ENCODE data around the gene DNAH14.
"Not testable (repeated sequence)": the region's sequence is repeated elsewhere in the genome, so short reads cannot be mapped to it uniquely, and the experiment has no call there.

DNAH14 gene

DNA sequence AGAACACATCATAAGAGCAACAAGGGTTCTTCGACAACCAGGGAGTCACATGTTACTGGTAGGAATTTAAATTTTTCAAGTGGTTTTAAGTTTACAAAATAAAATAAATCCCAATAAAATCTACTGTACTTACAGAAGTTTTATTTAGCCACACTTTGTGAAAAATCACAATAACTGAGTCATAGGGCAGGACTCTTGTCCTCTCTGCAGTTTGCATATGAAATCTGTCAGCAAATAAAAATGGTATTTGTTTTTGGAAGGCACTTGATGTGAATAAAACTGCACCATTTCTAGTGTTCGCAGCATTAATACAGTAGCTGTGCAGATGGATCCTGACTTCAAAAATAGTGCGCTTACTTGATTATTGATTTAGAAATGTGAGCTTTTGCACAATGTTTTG is 348.0 kb downstream of the DNAH14 start:
- no peak for DNase-seq

- no peak for DNase-seq
Observed at GRCh38 chr1:225280563-225280962, 351.1 kb downstream of the DNAH14 start.

DNA sequence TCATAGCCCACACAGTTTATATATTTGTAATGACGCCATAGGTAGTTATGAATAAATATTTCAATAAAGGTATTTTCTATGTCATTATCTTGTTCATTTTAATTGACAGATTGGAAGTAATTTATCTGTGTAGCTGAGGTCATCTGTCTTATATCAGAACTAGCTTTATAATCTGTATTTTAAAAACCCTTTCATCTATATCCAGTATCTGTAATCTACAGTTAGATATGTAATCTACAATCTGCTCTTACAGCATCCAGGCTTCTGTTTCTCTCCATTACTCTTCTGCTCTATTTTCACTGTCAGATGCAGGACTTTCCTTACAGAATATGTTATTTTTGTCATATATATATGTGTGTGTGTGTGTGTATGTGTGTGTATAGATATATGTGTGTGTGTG is 360.8 kb downstream of the DNAH14 start:
- DNase-seq = no peak

GRCh38 chr1:225299624-225300023 is 370.1 kb downstream of the DNAH14 start:
- no peak for DNase-seq

GRCh38 chr1:225300381-225300780 is 370.9 kb downstream of the DNAH14 start:
- DNase-seq = no peak

GRCh38 chr1:225304996-225305395 is 375.5 kb downstream of the DNAH14 start:
- no peak for DNase-seq

DNA sequence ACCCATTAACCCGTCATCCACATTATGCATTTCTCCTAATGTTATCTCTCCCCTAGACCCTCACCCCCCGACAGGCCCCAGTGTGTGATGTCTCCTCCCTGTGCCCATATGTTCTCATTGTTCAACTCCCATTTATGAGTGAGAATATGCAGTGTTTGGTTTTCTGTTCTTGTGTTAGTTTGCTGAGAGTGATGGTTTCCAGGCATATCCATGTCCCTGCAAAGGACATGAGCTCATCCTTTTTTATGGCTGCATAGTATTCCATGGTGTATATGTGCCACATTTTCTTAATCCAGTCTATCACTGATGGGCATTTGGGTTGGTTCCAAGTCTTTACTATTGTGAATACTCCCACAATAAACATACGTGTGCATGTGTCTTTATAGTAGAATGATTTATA is 381.1 kb downstream of the DNAH14 start:
- DNase-seq = not testable (repeated sequence)

GRCh38 chr1:225318706-225319575 is 389.5 kb downstream of the DNAH14 start:
- DNase-seq = peak; percentile 34

DNA sequence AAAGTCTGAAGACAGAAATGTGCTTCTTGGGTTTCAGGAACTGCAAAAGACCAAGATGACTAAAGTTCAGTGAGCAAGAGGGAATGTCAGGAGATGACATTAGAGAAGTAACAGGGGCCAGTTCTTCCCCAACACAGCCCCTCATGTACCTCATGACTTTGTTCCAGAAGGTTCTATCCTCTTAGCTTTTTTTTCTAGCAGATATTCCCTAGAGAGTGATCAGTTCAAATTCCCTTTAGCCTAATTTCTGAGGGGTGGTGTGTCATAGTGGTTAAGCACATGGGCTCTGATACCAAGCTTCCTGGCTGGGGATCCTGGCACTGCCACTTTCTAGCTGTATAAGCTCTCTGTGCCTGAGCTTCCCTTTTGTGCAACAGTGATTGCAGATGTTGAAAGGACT is 390.4 kb downstream of the DNAH14 start:
- DNase-seq = no peak

GRCh38 chr1:225321784-225322183 is 392.3 kb downstream of the DNAH14 start:
- DNase-seq = no peak

- no peak for DNase-seq
Observed at GRCh38 chr1:225329041-225329440, 399.6 kb downstream of the DNAH14 start.

DNA sequence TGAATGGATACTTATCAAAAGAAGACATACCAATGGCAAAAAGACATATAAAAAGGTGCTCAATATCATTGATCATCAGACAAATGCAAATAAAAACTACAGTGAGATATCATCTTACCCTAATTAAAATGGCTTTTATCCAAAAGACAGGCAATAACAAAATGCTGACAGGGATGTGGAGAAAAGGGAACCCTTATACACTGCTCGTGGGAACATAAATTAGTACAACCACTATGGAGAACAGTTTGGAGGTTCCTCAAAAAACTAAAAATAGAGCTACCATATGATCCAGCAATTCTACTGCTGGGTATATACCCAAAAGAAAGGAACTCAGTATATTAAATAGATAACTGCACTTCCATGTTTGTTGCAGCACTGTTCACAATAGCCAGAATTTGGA is 400.5 kb downstream of the DNAH14 start:
- not testable (repeated sequence) for DNase-seq

- no peak for DNase-seq
Observed at GRCh38 chr1:225332686-225333085, 403.2 kb downstream of the DNAH14 start.

DNA sequence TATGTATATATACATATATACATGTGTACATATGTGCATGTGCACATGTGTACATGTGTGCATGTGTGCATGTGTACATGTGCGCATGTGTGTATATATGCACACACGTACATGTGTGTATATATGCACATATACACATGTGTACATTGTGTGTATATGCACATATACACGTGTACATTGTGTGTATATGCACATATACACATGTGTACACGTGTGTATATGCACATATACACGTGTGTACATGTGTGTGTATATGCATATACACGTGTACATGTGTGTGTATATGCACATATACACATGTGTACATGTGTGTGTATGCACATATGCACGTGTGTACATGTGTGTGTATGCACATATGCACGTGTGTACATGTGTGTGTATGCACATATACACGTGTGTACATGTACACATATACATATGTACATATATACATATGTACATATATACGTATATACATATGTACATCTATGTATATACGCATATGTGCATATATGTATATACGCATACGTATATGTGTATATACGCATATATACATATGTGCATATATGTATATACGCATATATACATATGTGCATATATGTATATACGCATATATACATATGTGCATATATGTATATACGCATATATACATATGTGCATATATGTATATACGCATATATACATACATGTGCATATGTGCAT is 405.8 kb downstream of the DNAH14 start:
- DNase-seq = not testable (repeated sequence)

- no peak for DNase-seq
Observed at GRCh38 chr1:225338545-225338944, 409.1 kb downstream of the DNAH14 start.

GRCh38 chr1:225341642-225342041 is 412.2 kb downstream of the DNAH14 start:
- no peak for DNase-seq

GRCh38 chr1:225342695-225343094 is 413.2 kb downstream of the DNAH14 start:
- DNase-seq = no peak

DNA sequence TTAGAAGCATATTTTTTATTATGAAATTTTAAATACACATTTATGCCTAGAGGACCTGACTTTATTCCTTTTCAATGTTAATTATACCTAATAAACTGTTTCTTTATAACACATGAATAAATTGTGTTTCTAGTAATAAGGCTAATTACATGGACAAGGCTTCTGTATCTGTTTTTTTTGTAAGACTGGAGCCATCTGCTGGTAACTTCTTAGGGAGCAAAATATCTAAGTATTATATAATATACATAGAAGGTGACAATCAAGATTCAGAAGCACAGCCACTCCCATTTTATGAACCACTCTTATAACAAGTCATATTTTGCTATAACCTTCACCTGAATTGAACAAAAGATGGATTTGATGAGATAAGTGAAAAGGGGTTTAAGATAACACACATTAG is 414.1 kb downstream of the DNAH14 start:
- DNase-seq = no peak

DNA sequence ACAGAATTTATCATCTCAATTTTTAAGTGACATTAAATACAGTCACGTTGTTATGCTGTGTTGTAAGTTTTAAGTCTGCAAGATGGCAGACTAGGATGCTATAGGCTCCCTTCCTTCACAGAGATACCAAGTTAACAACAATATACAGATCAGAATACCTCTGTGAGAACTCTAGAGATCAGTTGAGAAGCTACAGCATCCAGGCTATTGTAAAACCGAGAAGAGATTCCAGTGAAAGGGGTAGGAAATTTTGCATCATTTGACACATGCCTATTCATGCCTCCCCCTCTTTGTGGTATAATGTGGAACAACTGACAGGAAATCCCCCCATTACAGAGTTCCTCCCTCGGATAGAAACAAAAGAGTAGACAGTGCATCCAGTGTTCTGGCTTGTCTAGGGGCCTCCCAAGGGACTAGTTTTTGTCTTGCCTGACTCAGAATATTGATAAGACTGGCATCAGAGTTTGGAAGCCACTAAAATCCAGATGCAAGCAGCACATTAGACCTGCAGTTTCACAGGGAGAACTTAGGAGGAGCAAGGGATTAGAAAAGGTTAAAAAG is 417.7 kb downstream of the DNAH14 start:
- DNase-seq = no peak

GRCh38 chr1:225348400-225348799 is 418.9 kb downstream of the DNAH14 start:
- DNase-seq = no peak

GRCh38 chr1:225349826-225350225 is 420.4 kb downstream of the DNAH14 start:
- DNase-seq = no peak

- DNase-seq = no peak
Observed at GRCh38 chr1:225350872-225351271, 421.4 kb downstream of the DNAH14 start.

GRCh38 chr1:225354906-225355305 is 425.4 kb downstream of the DNAH14 start:
- no peak for DNase-seq

- no peak for DNase-seq
Observed at GRCh38 chr1:225355863-225356262, 426.4 kb downstream of the DNAH14 start.
